Testis (tissue), 3 donors: ENCODE results near the gene TLCD2. TPM values are rescaled to one million over a fixed set of nuclear protein-coding genes. Genes with fewer than 3 reads are reported as not detected.
"Not testable (repeated sequence)": the region's sequence is repeated elsewhere in the genome, so short reads cannot be mapped to it uniquely, and the experiment has no call there.

Source experiments
- DNase-seq: peaks from one replicate; pipeline ENCODE4 v3.0.0-alpha.2; 2019
- H3K27ac ChIP-seq, 2 donors: fragments of 200-600 bp; sonication (generic); one replicate each; pipeline ENCODE4 v1.5.1; 2019
- H3K27me3 ChIP-seq: fragments of 200-600 bp; sonication (generic); one replicate; pipeline ENCODE4 v1.5.1; 2019
- H3K36me3 ChIP-seq: fragments of 200-600 bp; sonication (generic); one replicate; pipeline ENCODE4 v1.5.1; 2017; ENCODE audit warnings: low read depth; ENCODE audit errors: missing control alignments
- H3K4me1 ChIP-seq: fragments of 200-600 bp; sonication (generic); one replicate; pipeline ENCODE4 v1.5.1; 2019
- H3K4me3 ChIP-seq, 2 donors: fragments of 200-600 bp; sonication (generic); one replicate each; pipeline ENCODE4 v1.5.1; 2017 to 2019
- H3K9me3 ChIP-seq: fragments of 200-600 bp; sonication (generic); one replicate; pipeline ENCODE4 v1.5.1; 2017
- CTCF ChIP-seq, 3 experiments: fragments of 450-650 bp in 2 of 3; fragments of 200-600 bp in 1 of 3; sonication (generic) in 1 of 3; IDR thresholded peaks; one replicate each; pipeline ENCODE4 v1.5.1; 2016 to 2019; ENCODE audit warnings: antibody characterized with exemption in 3 of 3, mild to moderate bottlenecking in 2 of 3, moderate library complexity in 1 of 3
- POLR2A ChIP-seq: fragments of 450-650 bp; IDR thresholded peaks from one replicate; pipeline ENCODE4 v1.6.1; 2017; ENCODE audit warnings: antibody characterized with exemption, mild to moderate bottlenecking, moderate library complexity
- WGBS, 2 donors: methylation state at CpG; one replicate each; pipeline ENCODE4 v1.1.5; 2018; 5-methylcytosine and 5-hydroxymethylcytosine counted together
- intact Hi-C: fragments of 100-400 bp; cut with DNase I; formaldehyde crosslinking; loops from one replicate; pipeline ENCODE4 v1.15.1; 2023; ENCODE audit warnings: low total_unique reads
- microRNA counts, 2 donors: library from miRNA; unstranded; fragments of <30 nt; microRNA quantifications; one replicate each; lab custom pipeline; 2016
- polyA plus RNA-seq: library from polyadenylated mRNA; stranded (reverse); fragments of 350-450 nt; fragmentation: Illumina TruSeq; extraction: RNeasy Lipid Tissue Mini Kit (QIAGEN cat#74804); gene quantifications from one replicate; pipeline ENCODE4 v1.2.3, GENCODE V29; 2014; ENCODE audit warnings: low read depth, low replicate concordance; ENCODE audit not compliant: insufficient read depth
- total RNA-seq, 2 donors: library from RNA; depleted of rRNA; stranded (reverse); fragments of >200 nt; gene quantifications; one replicate each; pipeline ENCODE4 v1.2.3, GENCODE V29; 2016

The TLCD2 gene
- total and polyA plus RNA-seq, 3 donors from 2014 or later = 1.1 to 2.0 (median 1.2) TPM

DNA sequence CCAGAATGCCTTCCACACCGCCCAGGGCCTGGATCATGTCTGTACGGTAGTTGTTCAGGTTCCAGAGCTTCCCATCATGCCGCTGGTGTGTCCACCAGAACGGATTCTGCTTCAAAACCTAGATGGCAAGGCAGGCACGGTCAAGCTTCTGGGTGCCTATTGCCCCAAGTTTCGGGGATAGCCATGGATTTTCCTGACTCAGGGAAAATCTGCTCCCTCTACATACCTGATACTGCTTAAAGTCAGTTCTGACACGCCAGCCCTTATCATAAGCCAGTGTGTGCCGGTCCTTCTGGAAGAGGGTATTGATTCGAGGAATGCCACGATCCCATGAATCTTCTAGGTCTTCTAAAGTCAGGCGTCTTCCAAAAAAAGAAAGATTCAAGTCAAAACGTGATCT lies 49.1 kb downstream of the TLCD2 start:
- Histone ChIP-seq H3K36me3 (peaks cover 10% of the 10 kb centered on the region), H3K27ac (no peak overlapping the region), H3K9me3 (no peaks in the 10 kb centered on the region), H3K4me1 (no peaks in the 10 kb centered on the region), H3K4me3 (no peak overlapping the region), H3K27me3 (no peaks in the 10 kb centered on the region)
- no peak for DNase-seq
- WGBS, 2 donors = 93% methylated on average over 8 to 12 of the region's 12 CpGs
- TF ChIP-seq POLR2A (no peak), CTCF (IDR thresholded peaks at IDR 0.05) (no peak)
- intact Hi-C loops = no loop called here

DNA sequence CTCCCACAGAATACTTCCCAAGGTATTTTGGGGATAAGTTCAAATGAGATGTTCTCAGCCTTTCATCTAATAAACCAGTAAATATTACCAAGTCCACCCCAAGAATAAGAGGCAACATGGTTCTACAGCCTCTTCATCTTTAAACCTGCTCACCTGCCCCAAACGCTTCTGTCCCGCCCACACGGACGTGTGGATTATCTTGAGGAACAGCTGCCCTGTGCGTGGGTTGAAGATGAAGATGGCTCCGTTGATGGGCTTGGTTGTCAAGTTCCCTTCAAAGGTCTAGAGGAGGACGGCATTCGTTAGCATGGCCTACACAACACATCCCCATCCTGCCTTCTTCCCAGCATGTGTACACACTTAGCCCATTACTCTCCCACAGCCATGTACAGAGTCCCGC lies 52.1 kb downstream of the TLCD2 start:
- Histone ChIP-seq H3K4me1 (no peaks in the 10 kb centered on the region), H3K27ac (no peak overlapping the region), H3K27me3 (no peaks in the 10 kb centered on the region), H3K36me3 (peaks cover 14% of the 10 kb centered on the region), H3K4me3 (no peak overlapping the region), H3K9me3 (no peaks in the 10 kb centered on the region)
- TF ChIP-seq CTCF (IDR thresholded peaks at IDR 0.05) = no peak
- TF ChIP-seq POLR2A = no peak
- WGBS, 2 donors = 86 to 92% methylated on average over 9 of the region's 9 CpGs
- no peak for DNase-seq
- intact Hi-C loops = no loop called here

- 93 to 96% methylated on average over 13 to 14 of the region's 14 CpGs for WGBS, 2 donors
Measured at GRCh38 chr17:1653735-1654134, 56.4 kb downstream of the TLCD2 start.

DNA sequence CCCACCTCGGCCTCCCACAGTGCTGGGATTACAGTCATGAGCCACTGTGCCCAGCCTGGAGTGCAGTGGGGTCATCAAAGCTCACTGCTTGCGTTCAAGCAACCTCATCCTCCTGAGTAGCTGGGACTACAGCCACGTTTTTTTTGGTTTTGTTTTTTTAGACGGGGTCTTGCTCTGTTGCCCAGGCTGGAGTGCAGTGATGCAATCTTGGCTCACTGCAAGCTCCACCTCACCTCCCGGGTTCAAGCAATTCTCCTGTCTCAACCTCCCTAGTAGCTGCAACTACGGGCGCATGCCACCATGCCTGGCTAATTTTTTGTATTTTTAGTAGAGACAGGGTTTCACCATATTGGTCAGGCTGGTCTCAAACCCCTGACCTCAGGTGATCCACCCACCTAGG lies 57.4 kb downstream of the TLCD2 start:
- H3K4me3 ChIP-seq, H3K27me3 ChIP-seq, DNase-seq, H3K9me3 ChIP-seq, intact Hi-C loops, H3K36me3 ChIP-seq, H3K27ac ChIP-seq: not testable (repeated sequence)
- 84 to 90% methylated on average over 7 of the region's 7 CpGs for WGBS, 2 donors
- H3K4me1 ChIP-seq = peaks cover 18% of the 10 kb centered on the region

More at GRCh38 chr17:1653735-1654134, 56.4 kb downstream of the TLCD2 start:
- Histone ChIP-seq H3K9me3 (no peaks in the 10 kb centered on the region), H3K36me3 (peaks cover 8% of the 10 kb centered on the region), H3K27ac (no peak overlapping the region), H3K27me3 (no peaks in the 10 kb centered on the region), H3K4me3 (no peak overlapping the region), H3K4me1 (peaks cover 11% of the 10 kb centered on the region)
- no peak for DNase-seq
- TF ChIP-seq POLR2A = no peak
- no peak for TF ChIP-seq CTCF (IDR thresholded peaks at IDR 0.05)
- intact Hi-C loops = no loop called here

MicroRNA genes within 50 kb of the gene (microRNA counts, 767-probe panel; counts per million panel counts)
- 5,899 to 6,586 counts per million in 2 donors for microRNA hsa-miR-22-3p (lab: Ali Mortazavi, UCI)

Other genes with a start within 250 kb of the TLCD2 start
- gene MYO1C, start 217.7 kb downstream of the TLCD2 start, total RNA-seq = 10 to 100 TPM; 45.0 to 68.3 TPM
- 49.2 TPM for gene MYO1C, start 217.7 kb downstream of the TLCD2 start, polyA plus RNA-seq
- 10 to 100 TPM; 83.4 to 87.8 TPM for gene INPP5K, start 193.8 kb downstream of the TLCD2 start, total RNA-seq
- 81.2 TPM for gene INPP5K, start 193.8 kb downstream of the TLCD2 start, polyA plus RNA-seq
- 10 to 100 TPM; 52.7 to 53.1 TPM for gene PITPNA, start 147.6 kb downstream of the TLCD2 start, total RNA-seq
- gene PITPNA, start 147.6 kb downstream of the TLCD2 start, polyA plus RNA-seq = 92.4 TPM
- 10 to 100 TPM; 12.4 to 15.7 TPM for gene SLC43A2, start 81.5 kb downstream of the TLCD2 start, total RNA-seq
- 11.7 TPM for gene SLC43A2, start 81.5 kb downstream of the TLCD2 start, polyA plus RNA-seq
- 10 to 100 TPM in 1 of 2 donors, 1 to 10 TPM in 1; 9.3 to 11.6 TPM for gene SCARF1, start 64.6 kb downstream of the TLCD2 start, total RNA-seq
- gene SCARF1, start 64.6 kb downstream of the TLCD2 start, polyA plus RNA-seq = 4.7 TPM
- gene RILP, start 60.5 kb downstream of the TLCD2 start, total RNA-seq = 10 to 100 TPM; 30.6 to 32.5 TPM
- gene RILP, start 60.5 kb downstream of the TLCD2 start, polyA plus RNA-seq = 8.4 TPM
- 100 to 1,000 TPM; 307 to 325 TPM for gene PRPF8, start 25.5 kb downstream of the TLCD2 start, total RNA-seq
- 315 TPM for gene PRPF8, start 25.5 kb downstream of the TLCD2 start, polyA plus RNA-seq
- 10 to 100 TPM; 58.4 to 71.4 TPM for gene WDR81, start 14.3 kb upstream of the TLCD2 start, total RNA-seq
- 16.9 TPM for gene WDR81, start 14.3 kb upstream of the TLCD2 start, polyA plus RNA-seq
- gene SERPINF2, start 32.5 kb upstream of the TLCD2 start, total RNA-seq = 10 to 100 TPM; 31.7 to 41.9 TPM
- 15.3 TPM for gene SERPINF2, start 32.5 kb upstream of the TLCD2 start, polyA plus RNA-seq
- 1,000 to 10,000 TPM; 1,211 to 2,317 TPM for gene SERPINF1, start 51.7 kb upstream of the TLCD2 start, total RNA-seq
- gene SERPINF1, start 51.7 kb upstream of the TLCD2 start, polyA plus RNA-seq = 828 TPM
- gene SMYD4, start 119.5 kb upstream of the TLCD2 start, total RNA-seq = 10 to 100 TPM; 21.2 to 23.0 TPM
- 14.4 TPM for gene SMYD4, start 119.5 kb upstream of the TLCD2 start, polyA plus RNA-seq
- 10 to 100 TPM; 31.7 to 36.4 TPM for gene RPA1, start 119.6 kb upstream of the TLCD2 start, total RNA-seq
- 52.9 TPM for gene RPA1, start 119.6 kb upstream of the TLCD2 start, polyA plus RNA-seq